ENCODE results near the gene USP36.
"Not testable (repeated sequence)": the region's sequence is repeated elsewhere in the genome, so short reads cannot be mapped to it uniquely, and the experiment has no call there.

Gene USP36

GRCh38 chr17:78840780-78841611 is at the start of gene USP36:
Gene USP36 (minus strand): TSS chr17:78840814. CDS start chr17:78836363, 4,451 bp downstream.
- peak; percentile 98 for DNase-seq (ENCODE audit: low read depth)

- not testable (repeated sequence) for DNase-seq (ENCODE audit: low read depth)
Observed at GRCh38 chr17:78890096-78890495, 49.5 kb upstream of the USP36 start.

GRCh38 chr17:78889531-78889930 is 48.9 kb upstream of the USP36 start:
- DNase-seq (ENCODE audit: low read depth) = no peak

GRCh38 chr17:78888941-78889518 is 48.4 kb upstream of the USP36 start:
- no peak for DNase-seq (ENCODE audit: low read depth)

- no peak for DNase-seq (ENCODE audit: low read depth)
Observed at GRCh38 chr17:78886954-78887353, 46.3 kb upstream of the USP36 start.

GRCh38 chr17:78885956-78886355 is 45.3 kb upstream of the USP36 start:
- no peak for DNase-seq (ENCODE audit: low read depth)

GRCh38 chr17:78884876-78885667 is 44.5 kb upstream of the USP36 start:
- no peak for DNase-seq (ENCODE audit: low read depth)

- DNase-seq (ENCODE audit: low read depth) = no peak
Observed at GRCh38 chr17:78884148-78884825, 43.7 kb upstream of the USP36 start.

- DNase-seq (ENCODE audit: low read depth) = peak; percentile 96
Observed at GRCh38 chr17:78883533-78884131, 43.0 kb upstream of the USP36 start.

- peak; percentile 91 for DNase-seq (ENCODE audit: low read depth)
Observed at GRCh38 chr17:78883089-78883532, 42.5 kb upstream of the USP36 start.

- no peak for DNase-seq (ENCODE audit: low read depth)
Observed at GRCh38 chr17:78882540-78883088, 42.0 kb upstream of the USP36 start.

GRCh38 chr17:78879635-78880186 is 39.1 kb upstream of the USP36 start:
- DNase-seq (ENCODE audit: low read depth) = peak; percentile 91

- DNase-seq (ENCODE audit: low read depth) = no peak
Observed at GRCh38 chr17:78878871-78879527, 38.4 kb upstream of the USP36 start.

- DNase-seq (ENCODE audit: low read depth) = no peak
Observed at GRCh38 chr17:78878261-78878660, 37.6 kb upstream of the USP36 start.

GRCh38 chr17:78876954-78877517 is 36.4 kb upstream of the USP36 start:
- DNase-seq (ENCODE audit: low read depth) = not testable (repeated sequence)

GRCh38 chr17:78876094-78876597 is 35.5 kb upstream of the USP36 start:
- DNase-seq (ENCODE audit: low read depth) = no peak

- no peak for DNase-seq (ENCODE audit: low read depth)
Observed at GRCh38 chr17:78875363-78876093, 34.9 kb upstream of the USP36 start.

GRCh38 chr17:78873519-78874340 is 33.1 kb upstream of the USP36 start:
- DNase-seq (ENCODE audit: low read depth) = no peak

Data from fibroblast of the conjunctiva (primary cell).